GM21367 (cell line): ENCODE results near the gene PRR35.

ENCODE experiments used
- ATAC-seq: cut with Tn5 transposase; IDR thresholded peaks from one replicate; pipeline ENCODE4 v1.9.1; 2021; ENCODE audit not compliant: unreplicated experiment

Gene PRR35

GRCh38 chr16:546909-547770, 13.1 kb upstream of the PRR35 start:
- no peak for ATAC-seq

- ATAC-seq, result no peak
These were observed 11.6 kb upstream of the PRR35 start for GRCh38 chr16:548586-548985.

GRCh38 chr16:549544-550263, 10.5 kb upstream of the PRR35 start:
- ATAC-seq, result no peak

GRCh38 chr16:551210-551609, 9.0 kb upstream of the PRR35 start:
- ATAC-seq, result no peak

GRCh38 chr16:552171-552570, 8.0 kb upstream of the PRR35 start:
- ATAC-seq, result no peak

GRCh38 chr16:553601-554296, 6.4 kb upstream of the PRR35 start:
- no peak for ATAC-seq

GRCh38 chr16:554297-554621, 5.9 kb upstream of the PRR35 start:
- no peak for ATAC-seq

DNA sequence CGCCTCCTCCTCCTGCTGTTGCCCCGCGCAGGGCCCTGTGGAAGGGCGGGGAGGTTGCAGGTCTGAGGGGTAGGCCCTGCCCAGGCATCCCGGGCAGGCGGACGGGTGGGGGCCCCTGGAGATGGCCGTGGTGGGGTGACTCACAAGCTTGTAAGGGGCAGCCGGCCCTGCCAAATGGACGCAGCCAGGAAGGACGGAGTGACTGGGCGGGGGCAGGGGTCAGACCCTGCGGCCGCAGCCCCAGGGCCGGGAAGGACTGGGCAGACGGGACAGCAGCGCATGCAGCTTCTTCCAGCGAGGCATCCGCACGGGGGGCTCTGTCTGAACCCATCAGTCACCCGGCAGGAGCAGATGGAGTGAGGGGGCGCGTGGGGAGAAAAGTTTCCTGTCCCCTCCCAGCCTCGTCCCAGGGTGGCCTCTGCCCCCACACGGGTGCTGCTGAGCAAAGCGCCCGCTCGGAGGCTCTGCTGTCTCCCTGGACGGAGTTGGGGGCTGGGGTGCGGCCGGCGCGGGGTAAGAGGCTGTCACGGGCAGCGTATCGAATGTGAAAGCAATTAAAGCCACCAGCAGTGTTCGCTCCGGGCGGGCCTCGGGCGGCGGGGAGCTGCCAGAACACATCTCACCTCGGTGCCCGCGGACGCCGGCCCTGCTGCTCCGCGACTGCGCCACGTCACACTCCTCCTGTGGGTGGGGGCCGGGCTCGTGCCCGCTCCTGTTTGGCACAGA, 5.4 kb upstream of the PRR35 start:
- ATAC-seq, result no peak

- no peak for ATAC-seq
These were observed 4.4 kb upstream of the PRR35 start for GRCh38 chr16:555528-556473.

DNA sequence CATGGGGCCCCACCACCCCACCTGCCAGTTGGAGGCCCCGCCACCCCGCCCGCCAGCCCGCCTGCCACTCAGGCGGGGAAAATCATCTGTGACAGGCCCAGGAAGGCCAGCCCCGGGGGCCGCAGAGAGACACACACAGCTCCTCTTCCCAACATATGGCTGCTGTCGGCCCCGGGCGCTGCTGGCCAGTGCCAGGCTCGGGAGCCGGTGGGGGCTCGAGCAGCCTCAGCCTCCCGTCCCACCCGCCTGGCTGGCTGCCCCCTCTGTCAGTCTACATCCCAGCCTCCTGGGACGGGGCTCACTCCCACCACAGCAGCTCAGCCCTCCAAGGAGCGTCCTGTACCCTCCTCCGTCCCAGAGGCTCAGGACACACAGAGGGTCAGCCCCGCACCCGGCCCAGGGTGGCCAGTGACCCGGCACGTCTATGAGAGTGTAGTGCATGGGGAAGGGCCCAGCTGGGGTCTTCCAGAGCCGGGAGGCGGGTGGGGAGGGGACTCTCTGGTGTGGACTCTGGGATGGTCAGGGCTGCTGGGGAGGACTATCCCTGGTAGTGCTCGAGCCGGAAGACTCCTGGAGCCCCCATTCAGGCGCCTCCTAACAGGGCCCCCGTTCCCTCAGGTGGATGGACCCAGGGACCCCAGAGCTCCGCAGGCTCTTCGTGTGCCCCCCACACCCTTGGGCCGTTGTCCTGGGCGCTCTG, 3.6 kb upstream of the PRR35 start:
- ATAC-seq, result no peak

DNA sequence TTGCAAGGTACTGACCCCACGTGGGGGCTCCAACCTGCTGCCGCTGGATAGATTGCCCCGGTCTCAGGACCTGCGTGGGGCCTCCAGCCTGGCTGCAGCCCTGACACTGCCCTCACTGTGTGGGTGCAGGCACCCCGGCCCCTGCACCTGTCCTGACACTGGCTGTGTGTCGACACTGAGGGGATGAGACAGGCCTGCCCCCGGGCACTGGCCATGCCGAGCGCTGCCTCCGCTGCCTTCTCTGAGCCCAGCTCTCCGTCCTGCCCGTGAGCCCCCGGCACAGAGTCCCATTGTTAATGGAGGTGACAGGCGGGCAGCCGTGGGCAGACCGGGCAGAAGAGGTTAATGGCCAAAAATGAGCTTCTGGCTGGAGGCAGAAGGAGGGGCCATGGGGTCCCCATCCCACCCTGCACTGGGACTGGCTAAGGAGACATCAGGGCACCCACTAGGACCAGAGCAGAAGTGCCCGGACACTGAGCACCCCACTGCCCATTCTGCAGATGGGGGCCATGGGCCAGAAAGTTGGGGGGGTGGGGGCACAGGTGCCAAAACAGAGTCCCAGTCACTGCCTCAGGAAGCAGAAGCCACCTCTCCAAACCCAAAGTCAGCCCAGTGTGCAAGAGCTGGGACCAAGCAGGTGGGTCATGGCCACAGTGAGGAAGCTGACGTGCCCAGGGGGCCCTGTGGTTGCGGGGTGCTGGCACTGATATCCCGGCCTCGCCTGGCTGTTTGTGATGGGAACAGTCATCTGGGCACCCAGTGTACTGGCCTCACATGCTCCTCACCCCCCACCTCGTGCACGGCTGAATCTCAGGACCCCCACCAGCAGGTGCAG, 2.5 kb upstream of the PRR35 start:
- no peak for ATAC-seq

DNA sequence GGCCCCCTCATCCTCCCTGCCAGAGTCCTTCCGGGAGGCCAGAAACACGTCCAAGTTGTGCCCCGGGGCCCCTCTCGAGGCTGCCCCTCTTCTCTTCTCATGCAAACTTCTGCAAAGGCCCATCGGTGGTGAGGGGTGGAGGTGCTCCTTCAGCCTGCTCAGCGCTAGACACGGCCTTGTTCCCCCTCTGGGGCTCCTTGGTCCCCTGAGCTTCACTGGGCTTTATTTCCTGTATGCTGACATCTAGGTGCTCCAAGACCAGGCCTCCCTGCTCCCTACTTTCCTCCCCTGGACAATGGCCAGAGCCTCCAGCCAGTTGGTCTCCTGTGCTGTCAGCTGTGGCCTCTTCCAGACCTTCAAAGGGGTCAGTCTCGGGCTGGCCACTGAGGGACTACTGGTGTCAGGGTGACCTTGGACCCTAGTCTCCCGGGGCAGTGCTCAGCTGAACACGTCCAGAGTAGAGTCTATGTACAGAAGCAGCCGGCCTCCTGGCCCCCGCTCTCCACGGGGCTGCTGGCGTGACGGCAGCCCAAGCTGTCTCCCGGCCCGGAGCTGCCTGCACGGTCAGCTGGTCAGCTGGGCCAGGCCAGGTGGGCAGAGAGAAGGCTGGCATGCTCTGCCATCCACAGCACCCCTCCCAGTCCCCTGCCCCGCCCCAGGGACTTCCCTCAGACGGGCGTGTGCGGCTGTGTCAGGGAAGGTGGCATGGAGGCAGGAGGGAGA, 1.7 kb upstream of the PRR35 start:
- no peak for ATAC-seq

GRCh38 chr16:559021-559380, 1.2 kb upstream of the PRR35 start:
- no peak for ATAC-seq

DNA sequence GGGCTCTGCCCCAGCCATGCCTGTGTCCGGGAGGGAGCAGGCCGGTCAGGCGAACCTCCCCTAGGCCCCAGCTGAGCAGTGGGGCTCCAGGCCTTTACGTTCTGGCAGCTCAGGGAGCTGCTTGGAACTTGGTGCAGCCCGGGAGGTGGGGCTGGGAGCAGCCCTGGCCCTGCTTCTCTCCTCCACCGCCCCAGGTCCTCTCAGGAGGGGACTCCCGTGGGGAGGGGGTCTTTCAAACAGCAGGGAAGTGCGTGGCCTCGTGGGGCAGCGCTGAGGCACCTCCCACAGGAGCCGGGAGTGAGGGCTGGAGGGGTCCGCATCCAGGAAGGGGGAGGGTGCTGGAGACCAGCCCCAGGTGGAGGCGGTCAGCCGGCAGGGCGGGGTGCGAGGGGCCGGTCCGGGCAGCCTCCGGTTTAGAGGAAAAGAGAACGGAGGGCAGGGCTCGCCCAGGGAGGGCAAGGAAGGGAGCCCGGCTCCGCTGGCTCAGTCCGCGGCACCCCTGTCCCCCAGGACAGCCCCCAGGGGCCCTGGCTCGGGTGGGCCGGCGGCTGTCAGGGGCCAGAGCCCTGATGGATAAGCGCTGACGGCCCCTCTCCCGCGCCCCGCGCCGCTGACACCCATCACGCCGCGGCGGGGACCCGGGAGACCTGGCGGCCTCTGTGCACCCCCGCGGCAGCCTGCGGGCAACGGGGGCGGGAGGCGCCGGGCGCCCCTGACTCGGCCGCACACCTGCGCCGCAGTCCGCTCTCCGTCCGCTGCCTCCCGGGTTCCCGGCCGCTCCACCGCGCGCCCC, 587 bp upstream of the PRR35 start:
- no peak for ATAC-seq

- no peak for ATAC-seq
These were observed 663 bp downstream of the PRR35 start for GRCh38 chr16:560701-561412.

DNA sequence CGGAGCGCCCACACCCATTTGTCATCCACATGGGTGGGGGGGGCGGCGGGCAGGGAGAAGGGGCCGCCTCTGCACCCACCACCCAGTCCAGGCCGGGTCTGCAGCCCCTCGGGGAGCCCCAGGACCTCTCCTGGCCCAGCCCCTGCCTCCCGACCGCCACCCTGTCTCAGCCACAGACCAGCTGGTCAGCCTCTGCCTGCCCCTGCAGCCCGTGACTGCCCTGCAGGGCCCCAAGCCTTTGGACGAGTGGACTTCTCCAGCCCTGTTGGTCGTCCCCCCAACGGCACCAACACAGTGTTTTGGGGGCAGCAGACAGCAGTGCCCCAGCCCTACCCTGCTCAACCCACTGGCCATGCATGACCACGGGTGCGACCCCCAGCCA, 1.2 kb downstream of the PRR35 start:
- ATAC-seq, result no peak
